ENCODE data around the gene FGD2. TPM values are rescaled to one million over a fixed set of nuclear protein-coding genes. Genes with fewer than 3 reads are reported as not detected.

Gene FGD2
- total RNA-seq, 1 experiment from 2014 or later, result 0.13 TPM

DNA sequence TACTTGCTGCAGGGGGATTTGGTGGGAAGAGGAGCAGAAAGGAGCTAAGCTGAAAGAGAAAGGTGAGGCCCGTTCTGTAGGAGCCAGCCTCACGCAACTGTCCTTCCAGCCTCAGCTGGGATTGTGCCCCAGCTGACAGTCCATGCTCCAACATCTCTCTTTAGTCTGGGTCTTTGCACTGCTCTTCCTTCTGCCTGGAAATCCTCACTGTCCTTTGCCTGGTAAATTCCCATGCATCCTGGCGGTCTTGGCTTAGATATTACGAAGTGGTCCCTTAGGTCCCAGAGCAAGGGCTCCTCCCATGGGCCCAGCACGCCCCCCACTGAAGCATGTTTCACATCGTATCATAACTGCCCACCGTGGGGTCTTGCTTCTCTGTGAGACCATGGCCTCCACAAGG, 52.2 kb downstream of the FGD2 start:
- Histone ChIP-seq H4K5ac (ENCODE audit: insufficient read length, low read depth, low read length) (no peak overlapping the region), H3K79me2 (ENCODE audit: insufficient read depth, low read length) (no peaks in the 10 kb centered on the region), H3T11ph (ENCODE audit: low read length) (no peak overlapping the region), H3K9ac (ENCODE audit: extremely low read depth, insufficient read length, low read length) (no peak overlapping the region), H3K4ac (ENCODE audit: low read depth, low read length) (no peak overlapping the region), H3K79me1 (ENCODE audit: insufficient read depth, low read depth, low read length, poor library complexity, severe bottlenecking) (no peaks in the 10 kb centered on the region), H2BK20ac (ENCODE audit: low read depth, low read length, poor library complexity, severe bottlenecking) (no peak overlapping the region), H3K18ac (ENCODE audit: insufficient read length, low read depth, low read length) (no peak overlapping the region), H4K20me1 (ENCODE audit: control insufficient read depth, insufficient read depth, insufficient read length) (no peaks in the 10 kb centered on the region), H3K27me3 (ENCODE audit: insufficient read depth, low read length) (no peaks in the 10 kb centered on the region), H2BK12ac (ENCODE audit: insufficient read length, low read depth, low read length) (no peak overlapping the region), H4K91ac (ENCODE audit: insufficient read length, low read depth, low read length) (no peak overlapping the region), H3K27ac (ENCODE audit: insufficient read length, low read depth, low read length) (no peak overlapping the region), H3K23ac (ENCODE audit: insufficient read length, low read depth, low read length) (no peak overlapping the region), H2AK5ac (ENCODE audit: insufficient read length, low read length) (no peak overlapping the region), H2BK15ac (ENCODE audit: low read depth, low read length) (no peak overlapping the region), H2BK5ac (ENCODE audit: insufficient read length, low read length) (no peak overlapping the region), H3K56ac (ENCODE audit: insufficient read length, low read depth, low read length) (no peak overlapping the region), H4K8ac (replicated peaks; ENCODE audit: insufficient read length, low read depth, low read length) (no peak overlapping the region), H3K4me1 (ENCODE audit: insufficient read depth, low read length) (peaks cover 7% of the 10 kb centered on the region; the same call in 1 of the 2 replicates), H3K4me2 (ENCODE audit: insufficient read depth, insufficient read length, low read length) (no peak overlapping the region), H3K14ac (ENCODE audit: insufficient read depth, low read length) (no peak overlapping the region), H2AFZ (ENCODE audit: low read length) (no peak overlapping the region), H2BK120ac (ENCODE audit: low read depth, low read length, poor library complexity, severe bottlenecking) (no peak overlapping the region), H3K23me2 (ENCODE audit: insufficient read length, low read depth, low read length, poor library complexity, severe bottlenecking) (no peaks in the 10 kb centered on the region), H3K9me3 (ENCODE audit: control insufficient read depth, low read depth, low read length) (no peaks in the 10 kb centered on the region)
- Mint-ChIP-seq H3K4me1 (peaks cover 53 to 54% of the 10 kb centered on the region in 2 experiments), H3K36me3 (ENCODE audit: insufficient read depth in 1 of 3, low read depth in 3 of 3) (no peaks in the 10 kb centered on the region), H3K27me3 (ENCODE audit: low read depth) (no peaks in the 10 kb centered on the region), H3K9me3 (no peaks in the 10 kb centered on the region), H3K27ac (peak overlapping the region in 1 of 3 experiments; percentile 34; a peak in 2 of 7 replicates), H3K4me3 (no peak overlapping the region)
- no peak for DNase-seq
- WGBS (ENCODE audit: extremely low coverage, insufficient read length, low lambda C conversion rate), result no CpG with 5 or more reads among the region's 7 CpGs
- TF ChIP-seq, protein P1, sequence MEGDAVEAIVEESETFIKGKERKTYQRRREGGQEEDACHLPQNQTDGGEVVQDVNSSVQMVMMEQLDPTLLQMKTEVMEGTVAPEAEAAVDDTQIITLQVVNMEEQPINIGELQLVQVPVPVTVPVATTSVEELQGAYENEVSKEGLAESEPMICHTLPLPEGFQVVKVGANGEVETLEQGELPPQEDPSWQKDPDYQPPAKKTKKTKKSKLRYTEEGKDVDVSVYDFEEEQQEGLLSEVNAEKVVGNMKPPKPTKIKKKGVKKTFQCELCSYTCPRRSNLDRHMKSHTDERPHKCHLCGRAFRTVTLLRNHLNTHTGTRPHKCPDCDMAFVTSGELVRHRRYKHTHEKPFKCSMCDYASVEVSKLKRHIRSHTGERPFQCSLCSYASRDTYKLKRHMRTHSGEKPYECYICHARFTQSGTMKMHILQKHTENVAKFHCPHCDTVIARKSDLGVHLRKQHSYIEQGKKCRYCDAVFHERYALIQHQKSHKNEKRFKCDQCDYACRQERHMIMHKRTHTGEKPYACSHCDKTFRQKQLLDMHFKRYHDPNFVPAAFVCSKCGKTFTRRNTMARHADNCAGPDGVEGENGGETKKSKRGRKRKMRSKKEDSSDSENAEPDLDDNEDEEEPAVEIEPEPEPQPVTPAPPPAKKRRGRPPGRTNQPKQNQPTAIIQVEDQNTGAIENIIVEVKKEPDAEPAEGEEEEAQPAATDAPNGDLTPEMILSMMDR (conservative IDR thresholded peaks at IDR 0.05), result no peak
